H1 (cell line): ENCODE measurements around the gene CELF5. TPM values are rescaled to one million over a fixed set of nuclear protein-coding genes. Genes with fewer than 3 reads are reported as not detected.

Experiments used
- CTCF ChIA-PET: fragments of 300-600 bp; sonication (Branson Sonifier 250); formaldehyde crosslinking; loops from one replicate; lab custom pipeline; 2021; ENCODE audit not compliant: partially characterized antibody; lab: Charles Lee
- POLR2A ChIA-PET: fragments of 300-600 bp; sonication (Branson Sonifier 250); formaldehyde crosslinking; loops from one replicate; lab custom pipeline; 2021; ENCODE audit warnings: inconsistent platforms; ENCODE audit not compliant: partially characterized antibody; lab: Charles Lee
- DNase-seq, 2 experiments: peaks; one replicate each; pipeline versions ENCODE4 v3.0.0 to v3.0.0-alpha.2; 2010 to 2022; ENCODE audit warnings: low spot score in 2 of 2, low read depth in 1 of 2, mixed read lengths in 1 of 2
- FAIRE-seq: peaks from 2 replicates; lab custom pipeline; 2011; peaks lifted over from hg19 to GRCh38; lab: Jason Lieb, UNC
- H2AFZ ChIP-seq: 2 replicates; pipeline ENCODE4 v1.8.1; 2012; ENCODE audit warnings: low read length, inconsistent platforms
- H2AK5ac ChIP-seq: 2 replicates; pipeline ENCODE4 v1.6.1; 2013; ENCODE audit warnings: low read depth, low read length
- H2BK120ac ChIP-seq: replicated peaks from 2 replicates; pipeline ENCODE3; 2013; ENCODE audit warnings: low read depth, low read length, inconsistent platforms
- H2BK12ac ChIP-seq: 2 replicates; pipeline ENCODE4 v1.6.1; 2013; ENCODE audit warnings: low read depth, low read length
- H2BK15ac ChIP-seq: 2 replicates; pipeline ENCODE4 v1.6.1; 2013; ENCODE audit warnings: low read length
- H2BK20ac ChIP-seq: 2 replicates; pipeline ENCODE4 v1.6.1; 2013; ENCODE audit warnings: low read length
- H2BK5ac ChIP-seq: 2 replicates; pipeline ENCODE4 v1.6.1; 2013; ENCODE audit warnings: low read depth, low read length
- H3K14ac ChIP-seq: 2 replicates; pipeline ENCODE4 v1.6.1; 2013; ENCODE audit warnings: inconsistent platforms; ENCODE audit not compliant: insufficient read length
- H3K18ac ChIP-seq: 2 replicates; pipeline ENCODE4 v1.6.1; 2013; ENCODE audit warnings: low read length; ENCODE audit errors: extremely low read depth
- H3K23ac ChIP-seq: 2 replicates; pipeline ENCODE4 v1.6.1; 2013; ENCODE audit warnings: inconsistent platforms; ENCODE audit not compliant: insufficient read length
- H3K23me2 ChIP-seq: 2 replicates; pipeline ENCODE4 v1.6.1; 2013; ENCODE audit warnings: low read depth, low read length
- H3K27ac ChIP-seq: 2 replicates; pipeline ENCODE4 v1.6.1; 2011; ENCODE audit warnings: low read depth, low read length, inconsistent platforms
- H3K27me3 ChIP-seq, 4 experiments: replicated peaks in 1 of 4; 1 replicate in 1 of 4; 2 replicates in 3 of 4; pipeline versions ENCODE4 v1.6.1 to v1.8.1; 2011 to 2013; ENCODE audit warnings: low read length in 3 of 4, mild to moderate bottlenecking in 3 of 4, inconsistent platforms in 2 of 4, mixed read lengths in 2 of 4, moderate library complexity in 1 of 4; ENCODE audit not compliant: control insufficient read depth in 3 of 4, insufficient read depth in 3 of 4; ENCODE audit errors: extremely low read depth in 1 of 4
- H3K36me3 ChIP-seq, 4 experiments: 2 replicates each; pipeline versions ENCODE4 v1.6.1 to v1.8.1; 2011 to 2013; ENCODE audit warnings: mild to moderate bottlenecking in 4 of 4, low read length in 3 of 4, moderate library complexity in 2 of 4, control low read depth in 1 of 4, inconsistent platforms in 1 of 4; ENCODE audit not compliant: insufficient read depth in 4 of 4, control insufficient read depth in 2 of 4
- H3K4ac ChIP-seq: replicated peaks from 2 replicates; pipeline ENCODE3; 2013; ENCODE audit warnings: low read length, low read depth, mixed read lengths, inconsistent platforms; ENCODE audit not compliant: insufficient read length
- H3K4me1 ChIP-seq, 4 experiments: replicated peaks in 1 of 4; 1 replicate in 1 of 4; 2 replicates in 3 of 4; pipeline versions ENCODE4 v1.6.1 to v1.8.1; 2011 to 2013; ENCODE audit warnings: low read length in 3 of 4, inconsistent platforms in 2 of 4, mixed read lengths in 1 of 4; ENCODE audit not compliant: insufficient read depth in 4 of 4, control insufficient read depth in 3 of 4
- H3K4me2 ChIP-seq, 2 experiments: 2 replicates each; pipeline versions ENCODE4 v1.6.1 to v1.8.1; 2011 to 2013; ENCODE audit warnings: low read depth in 2 of 2, low read length in 2 of 2, control low read depth in 1 of 2, inconsistent platforms in 1 of 2, mild to moderate bottlenecking in 1 of 2; ENCODE audit not compliant: insufficient read depth in 1 of 2
- H3K4me3 ChIP-seq, 4 experiments: fragments of 200-600, 300-600 bp in 1 of 4; sonication (generic), shearing (Covaris generic), sonication (Bioruptor Twin) in 1 of 4; 2 replicates each; pipeline versions ENCODE4 v1.5.1 to v1.8.1; 2011 to 2016; ENCODE audit warnings: low read length in 4 of 4, low read depth in 3 of 4, control low read depth in 2 of 4, inconsistent platforms in 2 of 4, mild to moderate bottlenecking in 2 of 4, mixed read lengths in 1 of 4, moderate library complexity in 1 of 4; ENCODE audit not compliant: insufficient read depth in 2 of 4; ENCODE audit errors: extremely low read depth in 1 of 4
- H3K56ac ChIP-seq: replicated peaks from 2 replicates; pipeline ENCODE3; 2013; ENCODE audit warnings: low read depth, mild to moderate bottlenecking, mixed read lengths, low read length, inconsistent platforms; ENCODE audit not compliant: insufficient read length
- H3K79me1 ChIP-seq: 2 replicates; pipeline ENCODE4 v1.6.1; 2013; ENCODE audit warnings: low read depth, low read length, control low read depth
- H3K79me2 ChIP-seq, 2 experiments: 2 replicates each; pipeline versions ENCODE4 v1.6.1 to v1.8.1; 2012 to 2013; ENCODE audit warnings: low read length in 2 of 2, mild to moderate bottlenecking in 2 of 2, inconsistent platforms in 1 of 2; ENCODE audit not compliant: insufficient read depth in 2 of 2, control insufficient read depth in 1 of 2
- H3K9ac ChIP-seq, 4 experiments: replicated peaks in 1 of 4; 1 replicate in 1 of 4; 2 replicates in 3 of 4; pipeline versions ENCODE4 v1.6.1 to v1.8.1; 2011 to 2013; ENCODE audit warnings: low read depth in 3 of 4, low read length in 3 of 4, control low read depth in 2 of 4, mild to moderate bottlenecking in 2 of 4, moderate library complexity in 2 of 4, inconsistent platforms in 1 of 4; ENCODE audit errors: extremely low read depth in 1 of 4
- H3K9me3 ChIP-seq, 2 experiments: 2 replicates each; pipeline versions ENCODE4 v1.6.1 to v1.8.1; 2012 to 2013; ENCODE audit warnings: mild to moderate bottlenecking in 2 of 2, moderate library complexity in 2 of 2, control low read depth in 1 of 2, inconsistent platforms in 1 of 2, low read depth in 1 of 2, low read length in 1 of 2, mixed read lengths in 1 of 2; ENCODE audit not compliant: insufficient read depth in 2 of 2
- H4K20me1 ChIP-seq, 2 experiments: replicated peaks in 1 of 2; 2 replicates each; pipeline versions ENCODE3 to v1.8.1; 2011 to 2013; ENCODE audit warnings: inconsistent platforms in 2 of 2, low read length in 2 of 2, mild to moderate bottlenecking in 1 of 2; ENCODE audit not compliant: insufficient read depth in 2 of 2, control insufficient read depth in 1 of 2
- H4K5ac ChIP-seq: 2 replicates; pipeline ENCODE4 v1.6.1; 2013; ENCODE audit warnings: low read length, low read depth, mixed read lengths, inconsistent platforms; ENCODE audit not compliant: insufficient read length
- H4K8ac ChIP-seq: 2 replicates; pipeline ENCODE4 v1.8.0; 2013; ENCODE audit warnings: mild to moderate bottlenecking, moderate library complexity, low read length, inconsistent platforms; ENCODE audit not compliant: insufficient read depth; ENCODE audit errors: extremely low read depth
- H4K91ac ChIP-seq: replicated peaks from 2 replicates; pipeline ENCODE3; 2013; ENCODE audit warnings: low read length, mixed read lengths, inconsistent platforms; ENCODE audit not compliant: insufficient read length
- CBX8 ChIP-seq: fragments of 300-800, 300-1000 bp; sonication (generic); IDR thresholded peaks from 2 replicates; pipeline ENCODE4 v1.7.1; 2016; ENCODE audit warnings: low read depth, low read length, borderline replicate concordance
- TCF12 ChIP-seq: IDR thresholded peaks from 2 replicates; pipeline ENCODE4 v1.6.1; 2011; ENCODE audit warnings: low read depth, mild to moderate bottlenecking, low read length
- USF2 ChIP-seq: IDR thresholded peaks from 2 replicates; pipeline ENCODE4 v1.6.1; 2011; ENCODE audit warnings: low read length, improper control_type of control experiment
- WGBS, 2 experiments: shearing (Covaris generic) in 1 of 2; methylation state at CpG; one replicate each; pipeline versions ENCODE4 v1.1.6 to v1.1.7; 2013 to 2015; ENCODE audit warnings: low lambda C conversion rate in 2 of 2, mixed read lengths in 2 of 2, inconsistent platforms in 1 of 2, low coverage in 1 of 2, missing lambda C conversion rate in 1 of 2; ENCODE audit not compliant: insufficient replicate concordance in 2 of 2, insufficient coverage in 1 of 2, insufficient read length in 1 of 2; ENCODE audit errors: extremely low coverage in 1 of 2, missing lambda C conversion rate in 1 of 2; 5-methylcytosine and 5-hydroxymethylcytosine counted together
- polyA plus RNA-seq, 7 experiments: library from polyadenylated mRNA; depleted of rRNA in 3 of 7; stranded (reverse) in 5 of 7; unstranded in 2 of 7; fragments of >200 nt in 5 of 7; fragments of 200-250 nt in 2 of 7; gene quantifications; 1 replicate in 5 of 7; 2 replicates in 1 of 7; 4 replicates in 1 of 7; pipeline versions ENCODE4 v1.2.1 to v1.2.3, GENCODE V29; 2011 to 2013; ENCODE audit warnings: missing spikeins in 2 of 7, mixed read lengths in 2 of 7
- total RNA-seq: library from RNA; stranded (reverse); fragmentation: NEBNext Ultra II Directional; extraction: Animal tissue kit (Norgen Biotek cat#: 25700); gene quantifications from 2 replicates; pipeline ENCODE4 v1.2.1, GENCODE V29; 2021

The CELF5 gene
- total and polyA plus RNA-seq, 2 of the 8 experiments (the other 6 are each of a cell fraction or from before 2014, with no cell fraction given), result 9.8 to 15.0 TPM

GRCh38 chr19:3207461-3208242 is 16.8 kb upstream of the CELF5 start:
- no peaks in the 10 kb centered on the region for H3K23me2 ChIP-seq
- no peak overlapping the region for H3K4me3 ChIP-seq
- H3K4ac ChIP-seq, result no peak overlapping the region
- no peak overlapping the region for H2AK5ac ChIP-seq
- POLR2A ChIA-PET, result interaction anchor here (0.6 kb wide), 1 partner anchor 8 kb away, joined by 3 read pairs; no protein-coding TSS in a partner anchor
- H3K36me3 ChIP-seq, result peaks cover 3 to 45% (median 14%) of the 10 kb centered on the region in 4 experiments; a peak in 5 of 8 replicates
- H3K14ac ChIP-seq, result no peak overlapping the region
- H3K9ac ChIP-seq, result no peak overlapping the region
- peaks cover 0 to 5% (median 0%) of the 10 kb centered on the region in 4 experiments; a peak in 2 of 7 replicates for H3K4me1 ChIP-seq
- H2AFZ ChIP-seq, result no peak overlapping the region
- no peak overlapping the region for H2BK12ac ChIP-seq
- H4K8ac ChIP-seq, result peak overlapping the region; percentile 79; the same call in 1 of the 2 replicates
- H3K79me1 ChIP-seq, result no peaks in the 10 kb centered on the region
- FAIRE-seq (no peak), DNase-seq (peak in 1 of 2 experiments; percentile 74)
- H2BK120ac ChIP-seq, result no peak overlapping the region
- H3K56ac ChIP-seq, result no peak overlapping the region
- no peak overlapping the region for H2BK15ac ChIP-seq
- peaks cover 0 to 15% of the 10 kb centered on the region in 2 experiments for H4K20me1 ChIP-seq
- no peak overlapping the region for H4K5ac ChIP-seq
- no peaks in the 10 kb centered on the region for H3K9me3 ChIP-seq
- no peak for TF ChIP-seq TCF12
- TF ChIP-seq CBX8, result no peak
- peak; percentile 78 for TF ChIP-seq USF2
- CTCF ChIA-PET, result interaction anchor here (1.2 to 2.2 kb wide), 3 partner anchors 17 to 257 kb away, joined by 3 to 8 read pairs (median 5); no protein-coding TSS in a partner anchor
- H3K23ac ChIP-seq, result no peak overlapping the region
- no peak overlapping the region for H2BK20ac ChIP-seq
- H3K27me3 ChIP-seq, result no peaks in the 10 kb centered on the region
- H3K18ac ChIP-seq, result no peak overlapping the region
- H2BK5ac ChIP-seq, result no peak overlapping the region
- no peak overlapping the region for H3K27ac ChIP-seq
- no peaks in the 10 kb centered on the region for H3K79me2 ChIP-seq
- 92% methylated on average over 34 of the region's 43 CpGs; no CpG with 5 or more reads in 1 of the 2 experiments for WGBS, 2 experiments
- H3K4me2 ChIP-seq, result no peak overlapping the region
- H4K91ac ChIP-seq, result no peak overlapping the region
